GM12872 (cell line): ENCODE results near the gene HCN2.

Source experiments
- CTCF ChIP-seq: IDR thresholded peaks from 3 replicates; pipeline ENCODE4 v1.5.1; 2011; ENCODE audit warnings: low read depth, mild to moderate bottlenecking, low read length, moderate library complexity; ENCODE audit not compliant: insufficient read depth

The HCN2 gene

GRCh38 chr19:658916-659839 lies 69.5 kb downstream of the HCN2 start:
- TF ChIP-seq CTCF: no peak

- TF ChIP-seq CTCF: no peak
Observed at GRCh38 chr19:660793-661426, 71.2 kb downstream of the HCN2 start.

- TF ChIP-seq CTCF: no peak
Observed at GRCh38 chr19:661427-662196, 71.9 kb downstream of the HCN2 start.

GRCh38 chr19:662207-662961 lies 72.7 kb downstream of the HCN2 start:
- no peak for TF ChIP-seq CTCF

GRCh38 chr19:662962-663681 lies 73.4 kb downstream of the HCN2 start, which contains the start of gene RNF126:
RNF126 (minus strand) TSS chr19:663214; CDS start chr19:663121, 93 bp downstream.
- no peak for TF ChIP-seq CTCF

GRCh38 chr19:663682-664117 lies 74.0 kb downstream of the HCN2 start:
- TF ChIP-seq CTCF: no peak
